Sigmoid colon (tissue), 3 donors: ENCODE measurements around the gene IFIT2.

Experiments
- POLR2A ChIP-seq, 2 donors: fragments of 450-650 bp; IDR thresholded peaks; one replicate each; pipeline ENCODE4 v1.6.1; 2016; ENCODE audit warnings: antibody characterized with exemption in 2 of 2, mild to moderate bottlenecking in 2 of 2, moderate library complexity in 2 of 2
- TF ChIP-seq, protein P1 (sequence below), 4 experiments: fragments of 450-650 bp in 3 of 4; fragments of 200-600 bp in 1 of 4; IDR thresholded peaks; one replicate each; pipeline ENCODE4 v1.5.1; 2016 to 2019; ENCODE audit warnings: antibody characterized with exemption in 4 of 4, mild to moderate bottlenecking in 3 of 4, moderate library complexity in 2 of 4

DNA sequence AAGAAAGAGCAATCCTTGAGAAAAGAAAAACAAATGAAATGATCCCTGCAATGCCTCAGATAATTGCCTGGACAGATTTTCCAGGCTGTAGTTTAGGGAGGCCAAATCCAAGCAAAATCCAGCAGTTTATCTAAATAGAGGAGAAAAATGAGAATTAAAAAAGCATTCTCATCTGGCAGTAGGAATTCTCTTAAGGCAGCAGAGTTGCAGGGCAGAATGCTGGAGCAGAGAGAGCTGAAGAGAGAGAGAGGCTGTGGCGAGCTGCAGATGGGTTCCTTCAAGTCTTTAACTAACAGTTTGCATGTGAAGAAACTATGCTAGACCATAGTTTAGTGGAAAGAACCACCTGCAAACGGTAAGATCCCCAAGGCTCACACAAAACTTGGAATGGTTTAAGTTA, 44.3 kb upstream of the IFIT2 start:
- TF ChIP-seq, protein P1, sequence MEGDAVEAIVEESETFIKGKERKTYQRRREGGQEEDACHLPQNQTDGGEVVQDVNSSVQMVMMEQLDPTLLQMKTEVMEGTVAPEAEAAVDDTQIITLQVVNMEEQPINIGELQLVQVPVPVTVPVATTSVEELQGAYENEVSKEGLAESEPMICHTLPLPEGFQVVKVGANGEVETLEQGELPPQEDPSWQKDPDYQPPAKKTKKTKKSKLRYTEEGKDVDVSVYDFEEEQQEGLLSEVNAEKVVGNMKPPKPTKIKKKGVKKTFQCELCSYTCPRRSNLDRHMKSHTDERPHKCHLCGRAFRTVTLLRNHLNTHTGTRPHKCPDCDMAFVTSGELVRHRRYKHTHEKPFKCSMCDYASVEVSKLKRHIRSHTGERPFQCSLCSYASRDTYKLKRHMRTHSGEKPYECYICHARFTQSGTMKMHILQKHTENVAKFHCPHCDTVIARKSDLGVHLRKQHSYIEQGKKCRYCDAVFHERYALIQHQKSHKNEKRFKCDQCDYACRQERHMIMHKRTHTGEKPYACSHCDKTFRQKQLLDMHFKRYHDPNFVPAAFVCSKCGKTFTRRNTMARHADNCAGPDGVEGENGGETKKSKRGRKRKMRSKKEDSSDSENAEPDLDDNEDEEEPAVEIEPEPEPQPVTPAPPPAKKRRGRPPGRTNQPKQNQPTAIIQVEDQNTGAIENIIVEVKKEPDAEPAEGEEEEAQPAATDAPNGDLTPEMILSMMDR (IDR thresholded peaks at IDR 0.05), result no peak
- TF ChIP-seq POLR2A (IDR thresholded peaks at IDR 0.05), result no peak
